GM21390 (cell line): Measurements from ENCODE around the gene OLFM2.

Source experiments
- ATAC-seq: cut with Tn5 transposase; IDR thresholded peaks from one replicate; pipeline ENCODE4 v1.9.1; 2021; ENCODE audit not compliant: unreplicated experiment

Gene OLFM2

DNA sequence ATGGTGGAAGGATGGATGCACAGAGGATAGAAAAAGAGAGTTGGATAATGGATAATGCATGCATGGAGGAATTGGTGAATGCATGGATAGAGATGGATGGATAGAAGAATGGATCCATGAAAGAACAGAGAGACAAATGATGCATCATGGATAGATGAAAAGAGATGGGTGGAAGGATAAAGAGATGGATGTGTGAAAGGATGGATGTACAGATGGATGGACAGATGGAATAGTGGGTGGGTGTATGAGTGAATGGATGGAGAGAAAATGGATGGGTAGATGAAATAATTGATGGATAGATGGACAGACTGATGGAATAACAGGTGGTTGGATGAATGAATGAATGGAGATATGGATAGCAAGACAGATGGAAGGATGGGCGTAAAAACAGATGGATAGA is 25.7 kb downstream of the OLFM2 start:
- ATAC-seq = no peak

DNA sequence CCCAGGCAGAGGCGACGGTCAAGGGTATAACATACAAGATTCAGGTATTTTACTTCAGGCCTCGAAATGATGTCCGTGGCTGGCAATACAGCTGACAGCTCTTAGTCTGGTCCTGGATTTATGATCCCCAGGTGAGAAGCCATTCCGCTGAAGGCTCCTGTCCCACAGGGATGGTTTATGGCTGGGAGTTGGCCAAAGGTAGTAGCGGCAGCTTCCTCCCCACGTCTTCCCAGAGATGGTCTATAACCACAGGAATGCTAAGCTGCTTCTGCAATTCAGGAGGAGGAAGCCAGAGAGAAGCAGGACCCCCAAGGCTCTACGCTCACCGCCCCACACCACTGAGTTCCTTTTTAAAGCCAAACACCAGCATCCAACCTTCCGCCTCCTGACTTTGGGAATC is 27.1 kb downstream of the OLFM2 start:
- ATAC-seq = no peak

DNA sequence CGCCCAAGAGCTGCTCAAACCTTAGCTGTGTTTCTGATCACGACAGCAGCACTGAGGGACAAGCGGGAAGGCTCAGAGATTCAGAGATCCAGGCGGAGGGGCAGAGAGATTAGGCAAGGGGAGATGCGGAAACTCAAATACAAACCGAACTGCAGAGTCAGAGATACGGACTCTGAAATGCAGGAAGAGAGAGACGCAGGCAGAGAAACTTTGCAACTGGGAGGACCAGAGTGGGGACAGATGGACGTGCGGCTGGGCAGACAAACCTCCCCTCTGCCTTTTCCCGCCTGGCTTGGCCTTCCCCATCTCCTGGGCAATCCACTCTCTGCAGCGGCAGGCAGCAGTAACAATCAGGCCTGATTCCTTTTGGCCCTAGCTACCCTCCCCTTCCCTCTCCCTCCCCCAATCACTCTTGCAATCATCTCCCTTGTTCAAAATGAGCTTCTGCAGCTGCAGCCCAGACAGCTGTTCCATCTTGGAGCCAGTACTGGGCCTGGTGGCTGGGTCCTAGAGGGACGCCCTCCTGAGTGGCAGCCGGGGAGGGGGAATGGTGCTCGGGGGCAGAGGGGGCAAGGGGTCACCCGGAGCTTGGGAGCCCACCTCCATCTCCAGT is 29.7 kb downstream of the OLFM2 start:
- no peak for ATAC-seq

DNA sequence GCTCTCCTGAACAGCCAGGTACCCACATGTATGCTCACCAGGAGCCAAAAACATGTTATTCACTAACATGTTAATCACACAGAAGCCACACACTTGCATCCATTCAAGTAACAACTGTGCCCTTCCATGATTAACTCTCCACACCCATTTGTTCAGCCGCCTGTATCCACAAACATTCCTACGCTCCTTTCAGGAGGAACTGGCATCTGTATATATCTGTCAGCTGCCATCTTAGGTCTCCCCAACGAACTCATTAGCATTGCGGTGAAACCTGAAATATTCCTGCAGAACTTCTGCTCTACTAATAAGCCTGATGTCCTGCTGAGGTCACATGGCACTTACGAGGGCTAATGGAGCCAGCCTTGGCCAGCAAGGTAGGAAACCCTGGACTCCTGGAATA is 33.0 kb downstream of the OLFM2 start:
- no peak for ATAC-seq

DNA sequence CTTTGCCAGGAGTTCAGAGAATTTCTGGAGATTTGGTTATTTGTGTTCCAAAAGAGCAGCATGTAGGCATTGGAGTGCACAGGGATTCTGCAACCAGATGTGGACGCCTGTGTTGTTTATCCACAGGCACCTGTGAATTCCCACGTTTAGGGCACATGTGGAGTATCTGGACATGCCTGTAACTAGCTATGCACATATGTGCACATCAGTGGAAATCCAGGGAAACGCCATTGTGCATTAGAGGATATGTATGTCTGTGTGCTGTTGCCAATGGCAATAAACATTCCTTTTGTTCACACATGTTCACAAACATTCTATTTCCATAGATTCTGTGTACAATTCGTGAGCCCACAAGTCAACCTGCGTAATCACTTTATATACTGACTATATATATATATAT is 34.7 kb downstream of the OLFM2 start:
- no peak for ATAC-seq

DNA sequence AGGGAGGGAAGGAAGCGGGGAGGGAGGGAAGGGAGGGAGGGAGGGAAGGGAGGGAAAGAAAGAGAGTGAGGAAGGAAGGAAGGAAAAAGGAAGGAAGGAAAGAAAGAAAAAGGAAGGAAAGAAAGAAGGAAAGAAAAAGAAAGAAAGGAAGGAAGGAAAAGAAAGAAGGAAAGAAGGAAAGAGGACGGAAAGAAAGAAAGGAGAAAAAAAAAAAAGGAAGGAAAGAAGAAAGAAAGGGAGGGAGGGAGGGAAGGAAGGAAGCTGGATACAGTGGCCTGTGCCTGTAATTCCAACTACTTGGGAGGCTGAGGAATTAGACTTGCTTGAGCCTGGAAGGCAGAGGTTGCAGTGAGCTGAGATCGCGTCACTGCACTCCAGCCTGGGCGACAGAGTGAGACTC is 35.3 kb downstream of the OLFM2 start:
- ATAC-seq = no peak

DNA sequence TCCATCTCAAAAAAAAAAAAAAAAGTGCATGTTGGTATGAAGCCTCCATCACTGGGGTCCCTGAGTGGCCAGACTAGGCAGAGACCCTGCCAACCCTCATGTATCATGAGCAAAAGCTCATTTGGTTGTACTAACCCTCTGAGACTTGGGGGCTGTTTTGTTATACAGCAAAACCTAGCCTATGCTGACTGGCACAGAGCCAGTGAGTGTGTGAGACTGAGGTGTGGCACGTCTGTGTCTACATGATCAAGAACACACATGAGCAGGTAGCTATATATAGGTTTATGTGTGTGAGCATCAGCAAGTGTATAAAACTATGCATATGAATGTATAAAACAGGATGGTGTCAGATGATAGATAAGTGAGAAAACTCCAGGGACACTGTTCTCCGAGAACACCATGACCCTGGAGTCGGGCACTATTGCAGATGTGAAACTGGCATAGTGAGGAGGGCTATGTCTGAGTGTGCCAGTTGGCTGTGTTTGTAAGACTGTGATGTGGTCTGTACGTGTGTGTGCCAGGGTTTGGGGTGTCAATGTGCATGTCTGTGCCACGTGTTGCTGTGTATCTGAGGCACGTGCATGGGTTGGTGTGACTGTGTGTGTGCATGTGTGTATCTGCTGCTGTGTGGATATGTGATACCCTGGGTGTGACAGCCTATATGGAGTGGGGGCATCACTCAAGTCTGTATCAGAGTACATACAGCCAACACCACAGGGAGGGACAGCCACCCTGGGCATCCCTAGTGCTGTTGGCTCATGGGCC is 44.5 kb downstream of the OLFM2 start:
- no peak for ATAC-seq

DNA sequence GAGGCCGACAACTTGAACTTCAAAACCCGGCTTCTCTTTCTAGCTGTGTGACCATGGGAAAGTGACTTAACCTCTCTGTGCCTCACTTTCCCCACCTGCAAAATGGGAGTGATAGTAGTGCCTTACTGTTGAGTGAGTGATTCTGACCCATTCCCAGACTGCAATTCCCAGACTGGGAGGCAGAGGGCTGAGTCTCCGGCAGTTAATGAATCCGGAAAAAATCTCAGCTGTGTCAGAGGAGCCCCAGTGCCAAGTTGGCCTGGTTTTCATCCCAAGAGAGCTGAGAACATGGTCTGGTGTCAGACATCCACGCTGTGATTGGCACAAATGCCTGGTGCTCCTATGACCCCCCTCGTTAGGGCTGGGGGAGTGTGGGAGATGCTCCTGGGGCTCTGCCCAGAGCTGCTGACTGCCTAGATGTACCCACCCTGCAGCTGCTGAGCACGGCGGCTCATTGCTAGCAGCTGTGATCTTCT is 51.2 kb downstream of the OLFM2 start:
- ATAC-seq = no peak

DNA sequence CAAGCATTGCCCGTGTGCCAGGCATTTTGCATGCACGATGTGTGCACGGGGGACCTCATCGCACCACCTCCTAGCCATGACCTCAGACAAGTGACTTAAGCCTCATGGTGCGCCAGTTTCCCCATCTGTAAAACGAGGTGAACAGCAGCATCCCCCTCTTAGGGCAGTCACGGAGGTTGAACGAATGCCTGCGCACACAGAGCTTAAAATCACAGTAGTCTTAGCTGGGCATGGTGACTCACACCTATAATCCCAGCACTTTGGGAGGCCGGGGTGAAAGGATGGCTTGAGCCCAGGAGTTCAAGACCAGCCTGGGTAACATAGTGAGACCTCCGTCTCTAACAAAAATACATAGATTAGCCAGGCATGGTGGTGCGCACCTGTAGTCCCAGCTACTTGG is 52.6 kb downstream of the OLFM2 start:
- ATAC-seq = no peak

DNA sequence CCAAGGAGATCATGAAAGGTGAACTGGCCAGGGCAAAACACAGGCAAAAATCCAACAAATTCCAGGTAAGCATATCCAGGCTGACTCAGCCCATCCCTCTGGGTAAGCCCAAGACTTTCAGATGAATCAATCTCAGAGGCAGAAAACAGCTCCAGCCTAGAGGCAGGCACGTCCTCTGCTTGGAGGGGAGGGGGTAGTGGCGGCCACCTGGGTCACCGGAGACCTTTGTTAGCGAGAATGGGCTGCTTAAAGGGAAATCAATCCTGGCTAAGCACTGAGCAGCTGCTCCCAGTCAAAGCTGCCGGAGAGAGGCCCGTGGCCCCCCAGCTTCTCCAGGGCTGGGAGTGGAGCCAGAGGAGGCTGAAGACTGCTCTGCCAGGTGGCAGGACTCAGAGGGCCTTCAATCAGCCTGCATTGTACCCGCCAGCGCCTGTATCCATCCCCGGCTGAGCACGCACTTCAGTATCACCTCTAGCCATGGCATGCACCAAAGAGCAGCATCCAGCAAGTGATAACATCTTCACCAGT is 53.0 kb downstream of the OLFM2 start:
- no peak for ATAC-seq

DNA sequence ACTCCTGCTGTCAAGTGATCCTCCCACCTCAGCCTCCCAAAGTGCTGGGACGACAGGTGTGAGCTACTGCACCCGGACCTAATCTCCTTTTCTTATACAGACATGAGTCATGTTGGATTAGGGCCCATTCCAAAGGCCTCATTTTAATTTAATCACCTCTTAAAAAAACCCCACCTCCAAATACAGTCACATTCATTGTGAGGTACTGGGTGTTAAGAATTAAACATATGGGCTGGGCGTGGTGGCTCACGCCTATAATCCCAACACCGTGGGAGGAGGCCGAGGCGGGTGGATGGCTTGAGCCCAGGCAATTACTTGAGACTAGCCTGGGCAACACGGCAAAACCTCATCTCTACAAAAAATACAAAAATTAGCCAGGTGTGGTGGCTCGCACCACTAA is 54.6 kb downstream of the OLFM2 start:
- ATAC-seq = no peak

DNA sequence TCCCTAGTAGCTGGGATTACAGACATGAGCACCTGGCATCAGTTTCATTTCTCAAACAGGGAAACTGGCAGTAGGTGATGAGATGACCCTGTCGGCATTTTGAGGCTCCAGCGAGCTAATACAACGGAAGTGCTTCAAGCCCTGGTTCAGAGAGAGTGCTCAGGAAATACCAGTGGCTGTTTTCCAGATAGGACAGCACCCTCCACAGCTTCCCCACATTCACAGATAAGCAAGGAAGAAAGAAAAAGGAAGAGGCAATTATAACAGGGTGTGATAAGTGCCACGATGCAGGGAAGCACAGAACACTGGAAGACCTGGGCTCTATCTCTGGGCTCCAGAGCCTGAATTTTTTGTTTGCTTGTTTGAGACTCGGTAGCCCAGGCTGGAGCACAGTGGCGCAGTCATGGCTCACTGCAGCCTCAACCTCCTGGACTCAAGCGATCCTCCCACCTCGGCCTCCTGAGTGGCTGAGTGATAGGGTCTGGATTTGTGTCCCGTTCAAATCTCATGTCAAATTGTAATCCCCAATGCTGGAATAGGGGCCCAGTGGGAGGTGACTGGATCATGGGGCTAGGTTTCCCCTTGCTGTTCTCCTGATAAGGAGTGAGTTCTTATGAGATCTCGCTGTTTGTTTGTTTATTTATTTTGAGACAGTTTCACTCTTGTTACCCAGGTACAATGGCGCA is 57.7 kb downstream of the OLFM2 start:
- no peak for ATAC-seq

DNA sequence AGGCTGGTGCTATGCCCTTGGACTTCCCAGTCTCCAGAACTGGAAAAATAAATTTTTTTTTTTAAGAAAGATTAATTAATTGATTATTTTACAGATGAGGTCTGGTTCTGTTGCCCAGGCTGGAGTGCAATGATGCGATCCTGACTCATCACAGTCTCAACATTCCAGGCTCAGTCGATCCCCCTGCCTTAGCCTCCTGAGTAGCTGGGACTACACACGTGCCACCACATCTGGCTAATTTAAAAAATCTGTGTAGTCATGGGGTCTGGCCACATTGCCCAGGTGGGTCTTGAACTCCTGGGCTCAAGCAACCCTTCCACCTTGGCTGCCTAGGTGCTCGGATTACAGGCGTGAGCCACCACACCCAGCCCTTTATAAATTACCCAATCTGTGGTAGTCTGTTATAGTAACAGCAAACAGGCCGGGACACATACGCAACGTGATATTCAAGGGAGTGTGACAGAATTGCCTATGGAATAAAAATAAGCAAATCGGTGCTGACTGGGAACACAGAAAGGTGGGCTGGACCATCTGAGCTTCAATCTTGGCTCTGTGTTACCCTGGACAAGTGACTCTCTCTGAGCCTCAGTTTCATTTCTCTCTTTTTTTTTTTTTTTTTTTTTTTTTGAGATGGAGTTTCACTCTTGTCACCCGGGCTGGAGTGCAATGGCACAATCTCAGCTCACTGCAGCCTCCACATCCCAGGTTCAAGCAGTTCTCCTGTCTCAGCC is 58.4 kb downstream of the OLFM2 start:
- no peak for ATAC-seq

DNA sequence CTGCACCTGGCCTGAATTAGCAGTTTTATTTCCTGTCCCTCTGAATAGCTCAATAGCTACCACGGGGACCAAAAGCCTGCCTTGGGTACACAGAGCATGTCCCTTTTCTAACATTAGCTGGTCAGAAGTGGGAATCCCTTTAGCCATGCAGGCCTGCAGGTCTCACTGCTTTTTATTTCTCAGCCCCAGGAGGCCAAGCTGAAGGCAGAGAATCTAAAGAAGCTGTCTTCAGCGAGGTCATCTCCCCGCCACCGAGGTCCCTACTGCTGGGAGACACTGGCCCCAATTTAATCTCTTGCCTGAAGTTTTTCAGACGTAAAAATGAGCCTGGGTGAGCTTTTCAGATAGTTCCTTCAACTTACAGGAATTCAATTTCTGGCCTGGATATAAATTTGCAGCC is 60.5 kb downstream of the OLFM2 start:
- ATAC-seq = no peak

DNA sequence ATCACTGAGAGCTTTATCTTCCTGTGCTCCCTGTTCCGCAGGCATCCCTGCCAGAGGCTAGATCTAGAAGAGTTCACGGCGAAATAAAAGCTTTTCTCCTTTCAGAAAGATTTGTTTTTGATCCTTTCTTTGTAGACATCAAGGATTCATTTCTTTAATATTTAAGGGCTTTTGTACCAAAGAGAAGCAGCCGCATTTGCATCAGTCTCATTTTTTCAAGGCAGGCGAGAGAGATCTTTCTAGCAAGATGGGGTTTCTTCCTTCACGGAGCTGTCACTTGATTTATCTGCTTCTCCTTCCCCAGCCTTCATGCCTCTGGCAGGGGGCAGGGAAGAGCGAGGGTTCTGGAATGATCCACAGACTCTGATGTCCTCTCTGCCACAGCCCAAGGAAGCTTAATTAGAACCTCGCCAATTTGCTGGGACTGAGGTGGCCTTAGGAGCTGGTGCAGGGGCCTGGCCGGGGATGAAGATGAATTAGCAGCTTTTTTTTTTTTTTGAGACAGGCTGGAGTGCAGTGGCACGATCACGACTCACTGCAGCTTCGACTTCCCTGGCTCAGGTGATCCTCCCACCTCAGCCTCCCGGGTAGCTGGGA is 61.2 kb downstream of the OLFM2 start:
- no peak for ATAC-seq

DNA sequence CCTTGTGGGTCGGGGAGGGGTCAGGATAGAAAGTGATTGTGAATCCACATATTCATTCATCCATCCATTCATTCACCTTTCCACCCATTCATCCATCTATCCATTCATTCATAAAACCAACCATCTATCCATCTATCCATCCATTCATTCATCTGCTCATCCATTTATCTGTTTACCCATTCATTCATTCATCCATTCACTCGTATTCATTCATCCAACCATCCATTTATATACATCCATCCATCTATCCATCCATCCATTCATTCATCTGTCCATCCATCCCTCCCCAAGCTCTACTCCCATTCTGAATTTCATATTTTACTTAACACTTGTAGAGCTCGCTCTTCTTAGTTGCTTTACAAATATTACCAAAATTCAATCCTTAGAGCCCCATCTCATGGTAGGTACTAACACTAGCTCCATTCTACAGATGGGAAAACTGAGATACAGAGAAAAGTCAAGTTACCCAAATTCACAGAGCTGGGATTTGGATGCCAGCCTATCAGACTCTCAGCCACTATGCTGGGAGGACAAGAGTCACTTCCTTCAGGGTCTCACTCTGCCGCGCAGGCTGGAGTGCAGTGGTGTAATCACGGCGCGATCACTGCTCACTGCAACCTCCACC is 63.6 kb downstream of the OLFM2 start:
- no peak for ATAC-seq

DNA sequence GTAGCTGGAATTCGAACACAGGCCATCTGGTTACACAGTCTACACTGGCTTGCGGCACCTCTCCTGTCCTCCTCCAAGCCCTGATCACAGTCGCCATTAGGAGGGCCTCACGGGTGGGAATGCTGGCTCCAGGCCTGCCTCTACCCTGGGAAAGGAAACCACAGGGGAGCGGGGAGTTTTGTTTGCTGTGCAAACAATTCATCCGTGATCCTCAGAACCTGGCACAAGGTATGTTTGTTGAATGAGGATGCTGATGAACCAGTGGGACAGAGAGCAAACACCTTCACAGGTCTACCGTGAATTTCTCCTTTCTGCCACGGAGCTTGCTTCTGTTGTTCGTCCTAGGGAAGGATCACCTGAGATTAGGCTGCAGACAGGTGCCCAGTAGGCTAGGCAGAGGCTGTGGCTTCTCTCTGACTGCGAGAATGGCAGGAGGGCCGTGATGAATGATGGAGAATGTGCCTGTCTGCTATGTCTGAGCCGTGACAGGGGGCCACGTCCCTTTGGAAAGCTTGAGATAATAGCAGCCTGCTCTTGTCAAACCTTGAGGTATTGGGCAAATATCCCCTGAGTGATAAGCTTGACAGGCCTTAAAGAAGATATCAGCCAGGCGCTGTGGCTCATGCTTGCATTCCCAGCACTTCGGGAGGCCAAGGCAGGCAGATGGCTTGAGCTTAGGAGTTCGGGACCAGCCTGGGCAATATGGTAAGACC is 64.5 kb downstream of the OLFM2 start:
- ATAC-seq = no peak

DNA sequence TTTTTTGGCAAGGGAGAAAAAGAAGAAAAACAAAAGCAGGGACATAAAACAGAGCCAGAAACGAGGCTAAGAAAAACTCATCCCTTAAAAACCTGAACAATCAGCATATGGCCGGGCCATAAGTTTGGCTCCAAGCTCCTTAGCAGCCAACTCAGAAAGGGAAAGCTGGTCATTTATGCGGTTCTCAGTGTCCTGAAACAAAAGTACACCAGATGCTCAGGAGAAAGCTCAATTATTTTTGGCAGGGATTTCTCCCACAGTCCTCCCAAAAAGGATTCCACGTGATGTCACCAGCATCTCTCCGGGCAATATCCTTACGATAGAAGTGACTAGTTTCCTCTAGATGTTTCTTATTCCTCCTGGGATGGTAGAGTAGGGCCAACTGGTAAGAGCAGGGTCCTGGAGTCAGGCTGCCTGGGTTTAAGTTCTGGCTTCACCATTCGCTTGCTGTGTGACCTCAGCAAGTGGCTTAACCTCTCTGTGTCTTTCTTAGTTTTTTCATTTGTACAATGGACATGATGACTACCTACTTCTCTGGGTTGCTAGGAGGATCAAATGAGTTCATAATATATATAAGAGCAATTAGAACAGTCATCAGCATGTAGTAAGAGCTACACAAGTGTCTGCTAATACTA is 67.2 kb downstream of the OLFM2 start:
- no peak for ATAC-seq

DNA sequence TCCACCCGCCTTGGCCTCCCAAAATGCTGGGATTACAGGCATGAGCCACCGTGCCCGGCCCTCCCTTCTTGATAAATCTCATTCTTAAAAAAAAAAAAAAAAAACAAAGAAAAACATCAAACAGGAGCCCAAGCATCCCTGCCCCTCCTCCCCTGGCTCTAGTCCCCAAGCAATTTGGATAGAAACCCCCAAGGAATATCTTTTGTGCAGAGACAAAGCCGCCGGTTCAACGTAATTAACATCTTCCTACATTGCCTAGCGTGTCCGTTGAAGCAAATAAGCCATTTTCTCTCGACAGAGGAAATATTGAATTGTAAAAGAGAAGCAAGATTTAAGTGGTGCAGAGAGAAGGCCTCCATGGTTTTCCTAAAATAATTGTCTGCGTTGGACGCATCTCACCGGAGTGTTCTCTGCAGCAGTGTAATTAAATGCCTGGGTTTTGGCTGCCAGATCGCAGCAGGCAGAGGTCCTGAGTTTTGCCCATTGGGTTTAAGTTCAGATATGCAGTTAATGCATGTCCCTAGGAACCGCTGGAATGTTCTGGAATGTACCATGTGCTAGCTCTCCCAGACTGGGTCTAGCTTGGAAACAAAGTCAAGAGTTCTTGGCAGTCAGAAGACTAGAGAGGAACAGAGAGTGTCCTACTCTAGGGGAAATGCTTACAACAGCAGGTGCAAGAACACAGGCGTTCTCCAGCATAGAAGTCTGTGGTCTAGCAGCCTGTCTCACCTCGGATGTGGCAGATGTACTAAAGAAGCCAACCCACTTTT is 70.4 kb downstream of the OLFM2 start:
- no peak for ATAC-seq
